Left lung (tissue), 10 donors: ENCODE measurements around the gene PSEN2. TPM values are rescaled to one million over a fixed set of nuclear protein-coding genes. Genes with fewer than 3 reads are reported as not detected.
A peak's percentile ranks its signal among the peaks of the same experiment; 100 is the strongest.

Experiments used
- ATAC-seq: fragments of 200-7000 bp; cut with Tn5 transposase; one replicate; pipeline ENCODE4 v1.9.1; 2020; ENCODE audit warnings: moderate library complexity
- DNase-seq, 4 donors: peaks; one replicate each; pipeline ENCODE4 v3.0.0-alpha.2; 2013 to 2020
- H3K27ac ChIP-seq, 2 donors: fragments of 200-600 bp; sonication (generic) in 1 of 2; one replicate each; pipeline versions ENCODE4 v1.5.0 to v1.8.0; 2020 to 2021
- H3K27me3 ChIP-seq, 2 donors: fragments of 200-600 bp; sonication (generic) in 1 of 2; one replicate each; pipeline versions ENCODE4 v1.5.0 to v1.8.0; 2020 to 2021
- H3K36me3 ChIP-seq, 2 donors: fragments of 200-600 bp; sonication (generic) in 1 of 2; one replicate each; pipeline versions ENCODE4 v1.5.0 to v1.8.0; 2020 to 2021
- H3K4me1 ChIP-seq, 2 donors: fragments of 200-600 bp; one replicate each; pipeline ENCODE4 v1.8.0; 2021
- H3K4me3 ChIP-seq, 2 donors: fragments of 200-600 bp; sonication (generic) in 1 of 2; one replicate each; pipeline versions ENCODE4 v1.5.0 to v1.8.0; 2020 to 2021; ENCODE audit warnings: mild to moderate bottlenecking in 1 of 2
- H3K9me3 ChIP-seq, 2 donors: fragments of 200-600 bp; sonication (generic) in 1 of 2; one replicate each; pipeline versions ENCODE4 v1.5.0 to v1.8.0; 2020 to 2021
- intact Hi-C, 2 donors: fragments of 100-400 bp; cut with DNase I; formaldehyde crosslinking; loops; one replicate each; pipeline versions ENCODE4 v1.11.2 to v1.14.2; 2022
- polyA plus RNA-seq, 6 donors: library from polyadenylated mRNA; unstranded; fragments of 120-200 nt; gene quantifications; one replicate each; pipeline ENCODE4 v1.2.1, GENCODE V29; 2013; ENCODE audit not compliant: insufficient read length in 6 of 6
- total RNA-seq, 2 donors: library from RNA; stranded (reverse); fragmentation: NEBNext Ultra II Directional; extraction: Animal tissue kit (Norgen Biotek cat#: 25700); gene quantifications; one replicate each; pipeline ENCODE4 v1.2.1, GENCODE V29; 2021
- TF ChIP-seq, protein P1 (sequence below), 2 donors: fragments of 200-600 bp; sonication (generic) in 1 of 2; IDR thresholded peaks; one replicate each; pipeline versions ENCODE4 v1.5.0 to v1.8.0; 2021; ENCODE audit warnings: antibody characterized with exemption in 2 of 2
- donor health status: DM: no; HTN: yes; CAD: no.
- donor health status: DM: no; HTN: no; CAD: no.

Gene PSEN2
- total and polyA plus RNA-seq, 8 donors: 9.2 to 24.8 (median 11.5) TPM

DNA sequence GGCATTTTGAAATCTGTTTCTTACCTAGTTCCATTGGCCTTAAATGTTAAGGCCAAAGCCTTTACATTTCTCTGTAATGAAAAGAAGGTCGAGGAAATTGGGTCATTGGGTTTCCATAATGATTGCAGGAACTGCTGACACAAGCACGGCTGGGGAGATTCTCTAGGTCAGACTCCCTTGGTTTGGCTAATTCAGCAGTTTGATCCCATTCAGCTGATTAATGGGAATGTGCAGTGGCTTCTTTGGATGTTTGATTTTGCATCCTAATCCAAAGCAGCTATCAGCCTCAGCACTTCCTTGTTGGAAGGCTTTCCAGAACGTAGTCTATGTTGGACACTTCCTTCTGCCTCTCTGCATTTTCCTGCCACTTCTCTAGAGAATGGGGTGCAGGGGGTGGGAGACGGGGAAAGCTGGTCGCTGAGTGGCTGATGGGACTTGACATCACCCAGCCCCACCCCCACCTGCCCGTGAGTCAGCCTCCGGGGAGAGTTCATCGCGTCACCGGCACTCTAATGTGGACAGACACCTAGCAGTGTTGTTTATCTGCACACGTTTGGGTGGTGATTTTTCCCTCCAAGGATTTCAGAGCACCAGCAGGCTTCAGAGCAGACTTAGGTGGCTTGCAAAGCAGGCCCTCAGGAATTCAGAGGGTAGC, 5.4 kb downstream of the PSEN2 start:
- intact Hi-C loops: no loop called here
- TF ChIP-seq, protein P1, sequence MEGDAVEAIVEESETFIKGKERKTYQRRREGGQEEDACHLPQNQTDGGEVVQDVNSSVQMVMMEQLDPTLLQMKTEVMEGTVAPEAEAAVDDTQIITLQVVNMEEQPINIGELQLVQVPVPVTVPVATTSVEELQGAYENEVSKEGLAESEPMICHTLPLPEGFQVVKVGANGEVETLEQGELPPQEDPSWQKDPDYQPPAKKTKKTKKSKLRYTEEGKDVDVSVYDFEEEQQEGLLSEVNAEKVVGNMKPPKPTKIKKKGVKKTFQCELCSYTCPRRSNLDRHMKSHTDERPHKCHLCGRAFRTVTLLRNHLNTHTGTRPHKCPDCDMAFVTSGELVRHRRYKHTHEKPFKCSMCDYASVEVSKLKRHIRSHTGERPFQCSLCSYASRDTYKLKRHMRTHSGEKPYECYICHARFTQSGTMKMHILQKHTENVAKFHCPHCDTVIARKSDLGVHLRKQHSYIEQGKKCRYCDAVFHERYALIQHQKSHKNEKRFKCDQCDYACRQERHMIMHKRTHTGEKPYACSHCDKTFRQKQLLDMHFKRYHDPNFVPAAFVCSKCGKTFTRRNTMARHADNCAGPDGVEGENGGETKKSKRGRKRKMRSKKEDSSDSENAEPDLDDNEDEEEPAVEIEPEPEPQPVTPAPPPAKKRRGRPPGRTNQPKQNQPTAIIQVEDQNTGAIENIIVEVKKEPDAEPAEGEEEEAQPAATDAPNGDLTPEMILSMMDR (IDR thresholded peaks at IDR 0.05): no peak
- peak overlapping the region in 1 of 2 donors; percentile 18 for H3K27ac ChIP-seq

DNA sequence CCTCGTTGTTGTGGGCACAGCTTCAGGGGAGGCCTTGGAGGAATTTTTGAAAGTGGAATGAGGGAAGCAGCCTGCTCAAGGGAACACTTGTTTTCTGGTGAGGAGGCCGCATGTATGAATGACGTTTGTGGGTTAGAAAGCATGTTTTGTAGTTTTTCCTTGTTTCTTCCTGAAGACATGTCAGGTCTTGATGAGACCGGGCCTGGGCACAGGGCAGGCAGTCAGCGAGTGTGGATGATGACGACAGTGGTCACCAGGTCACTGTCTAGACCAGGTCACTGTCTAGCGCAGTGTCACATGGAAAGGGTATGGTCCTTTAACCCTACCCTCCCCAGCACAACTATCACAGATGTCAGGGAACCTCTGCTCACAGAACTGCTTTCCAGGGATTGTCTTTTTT, 7.3 kb downstream of the PSEN2 start:
- TF ChIP-seq, protein P1 (IDR thresholded peaks at IDR 0.05): no peak

More for the DNA sequence above, 5.4 kb downstream of the PSEN2 start:
- Histone ChIP-seq H3K4me3 (no peak overlapping the region), H3K27me3 (peaks cover 0 to 10% of the 10 kb centered on the region in 2 donors), H3K4me1 (peaks cover 8 to 23% of the 10 kb centered on the region in 2 donors), H3K9me3 (no peaks in the 10 kb centered on the region), H3K36me3 (peaks cover 0 to 17% of the 10 kb centered on the region in 2 donors)
- peak; percentile 85 for ATAC-seq
- peak in 2 of 4 donors; percentile 26 to 67 for DNase-seq

DNA sequence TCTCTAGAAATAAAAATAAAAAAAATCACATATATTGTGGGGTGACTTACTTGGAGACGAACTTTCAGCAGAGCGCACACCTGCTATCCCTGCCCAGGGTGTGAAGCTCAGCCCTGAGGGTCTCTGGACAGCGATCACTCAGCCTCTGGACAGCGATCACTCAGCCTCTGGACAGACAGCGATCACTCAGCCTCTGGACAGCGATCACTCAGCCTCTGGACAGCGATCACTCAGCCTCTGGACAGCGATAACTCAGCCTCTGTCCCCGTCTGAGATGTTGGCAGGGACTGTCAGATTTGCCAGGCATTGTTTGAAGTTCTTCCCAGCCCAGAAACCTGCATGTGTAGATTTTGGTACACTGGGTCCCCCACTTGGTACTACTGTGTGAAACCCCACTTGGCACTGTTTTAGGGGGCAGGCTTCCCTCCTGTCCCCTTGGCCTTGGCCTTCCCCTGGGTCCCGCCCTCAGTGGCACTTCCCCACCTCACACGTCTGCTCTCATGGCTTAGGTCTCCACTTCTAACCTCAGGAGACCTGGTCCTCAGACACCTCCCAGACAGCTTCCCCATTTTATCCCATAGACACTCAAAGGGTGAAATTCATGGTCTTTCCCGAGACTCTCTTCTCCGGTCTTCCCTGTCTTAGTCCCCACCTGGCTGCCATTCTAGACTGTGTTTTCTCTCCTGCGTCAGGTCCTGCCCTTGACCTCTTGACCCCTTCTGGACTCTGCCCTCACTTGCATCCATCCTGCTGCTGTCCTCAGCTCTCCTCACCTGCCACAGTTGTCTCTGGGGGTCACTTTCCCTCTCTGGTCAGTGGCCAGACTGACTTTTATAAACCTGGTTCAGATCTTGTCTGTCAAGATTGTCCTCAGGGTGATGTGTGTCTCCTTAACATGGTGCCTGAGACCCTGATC, 10.2 kb downstream of the PSEN2 start:
- Histone ChIP-seq H3K9me3 (no peaks in the 10 kb centered on the region), H3K27me3 (no peaks in the 10 kb centered on the region), H3K27ac (no peak overlapping the region), H3K4me1 (peaks cover 6 to 35% of the 10 kb centered on the region in 2 donors), H3K4me3 (no peak overlapping the region), H3K36me3 (peaks cover 0 to 24% of the 10 kb centered on the region in 2 donors)
- TF ChIP-seq, protein P1 (IDR thresholded peaks at IDR 0.05): no peak
- ATAC-seq (no peak), DNase-seq (peak in 1 of 4 donors; percentile 10)
- intact Hi-C loops: no loop called here

More for the DNA sequence above, 7.3 kb downstream of the PSEN2 start:
- H3K27me3 ChIP-seq: no peaks in the 10 kb centered on the region
- H3K27ac ChIP-seq: no peak overlapping the region
- intact Hi-C loops: no loop called here
- no peak overlapping the region for H3K4me3 ChIP-seq
- peaks cover 0 to 14% of the 10 kb centered on the region in 2 donors for H3K4me1 ChIP-seq
- H3K9me3 ChIP-seq: no peaks in the 10 kb centered on the region
- no peak for DNase-seq
- ATAC-seq: no peak
- peaks cover 0 to 24% of the 10 kb centered on the region in 2 donors for H3K36me3 ChIP-seq

DNA sequence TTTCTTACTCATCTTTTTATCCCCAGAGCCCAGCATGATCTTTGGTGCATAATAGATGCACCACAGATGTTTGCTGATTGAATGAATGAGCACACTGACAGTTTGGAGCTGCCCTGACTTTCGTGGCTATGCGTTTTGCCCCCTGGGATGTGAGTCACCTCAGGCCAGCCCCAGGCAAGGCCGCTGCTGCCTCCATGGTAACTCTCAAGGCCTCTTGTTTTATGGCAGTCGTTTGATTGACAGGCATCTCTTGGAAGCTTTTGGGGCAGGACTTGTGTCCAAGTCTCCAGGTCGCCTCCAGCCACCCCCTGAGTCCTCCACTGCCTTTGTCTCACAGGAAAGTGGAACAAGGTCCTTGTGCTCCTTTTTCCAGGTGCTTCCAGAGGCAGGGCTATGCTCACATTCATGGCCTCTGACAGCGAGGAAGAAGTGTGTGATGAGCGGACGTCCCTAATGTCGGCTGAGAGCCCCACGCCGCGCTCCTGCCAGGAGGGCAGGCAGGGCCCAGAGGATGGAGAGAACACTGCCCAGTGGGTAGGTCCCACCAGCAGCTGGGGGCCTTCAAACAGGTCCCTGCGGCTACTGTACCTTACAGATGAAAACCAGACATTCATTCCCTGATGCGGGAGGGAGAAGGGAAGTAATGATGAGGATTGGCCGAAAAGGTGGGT, 11.2 kb downstream of the PSEN2 start:
- Histone ChIP-seq H3K4me1 (peaks cover 6 to 44% of the 10 kb centered on the region in 2 donors), H3K27me3 (no peaks in the 10 kb centered on the region), H3K27ac (peak overlapping the region in 1 of 2 donors; percentile 73), H3K9me3 (no peaks in the 10 kb centered on the region), H3K4me3 (no peak overlapping the region), H3K36me3 (peaks cover 0 to 24% of the 10 kb centered on the region in 2 donors)
- intact Hi-C loops: no loop called here
- ATAC-seq: no peak
- TF ChIP-seq, protein P1 (IDR thresholded peaks at IDR 0.05): no peak
- DNase-seq: peak in 1 of 4 donors; percentile 24
